ENCODE data around the gene ZFHX3. TPM values are rescaled to one million over a fixed set of nuclear protein-coding genes. Genes with fewer than 3 reads are reported as not detected.

ZFHX3 gene
- polyA plus RNA-seq, 1 donor from 2014 or later = 26.4 TPM

GRCh38 chr16:73014768-73015167 lies 33.2 kb downstream of the ZFHX3 start:
- H2AFZ ChIP-seq (ENCODE audit: low read depth, low read length) = no peak overlapping the region
- H3K27me3 ChIP-seq (ENCODE audit: insufficient read depth, low read depth, low read length) = no peaks in the 10 kb centered on the region
- no peaks in the 10 kb centered on the region for H3K9me3 ChIP-seq (ENCODE audit: low read length)
- H3K79me2 ChIP-seq (replicated peaks; ENCODE audit: insufficient read depth, low read length) = peaks cover 96% of the 10 kb centered on the region
- no peak overlapping the region for H3K27ac ChIP-seq (ENCODE audit: low read length)
- no peak overlapping the region for H3K4me3 ChIP-seq (ENCODE audit: low read length)
- no peaks in the 10 kb centered on the region for H3F3A ChIP-seq (ENCODE audit: insufficient read depth, low read length, poor library complexity, severe bottlenecking)
- no peaks in the 10 kb centered on the region for H3K36me3 ChIP-seq (ENCODE audit: insufficient read depth, low read length)
- no peak overlapping the region for H3K4me2 ChIP-seq (ENCODE audit: low read length)
- H4K20me1 ChIP-seq (ENCODE audit: insufficient read depth) = peaks cover 84% of the 10 kb centered on the region
- H3K9me2 ChIP-seq (ENCODE audit: insufficient read depth, low read length) = no peaks in the 10 kb centered on the region
- no peak for TF ChIP-seq EP300 (conservative IDR thresholded peaks at IDR 0.05; ENCODE audit: poor library complexity, severe bottlenecking)
- no peak for TF ChIP-seq SMC3 (conservative IDR thresholded peaks at IDR 0.05; ENCODE audit: poor library complexity)
- no peak for TF ChIP-seq MXI1 (conservative IDR thresholded peaks at IDR 0.05; ENCODE audit: poor library complexity, severe bottlenecking)
- TF ChIP-seq, protein P1, sequence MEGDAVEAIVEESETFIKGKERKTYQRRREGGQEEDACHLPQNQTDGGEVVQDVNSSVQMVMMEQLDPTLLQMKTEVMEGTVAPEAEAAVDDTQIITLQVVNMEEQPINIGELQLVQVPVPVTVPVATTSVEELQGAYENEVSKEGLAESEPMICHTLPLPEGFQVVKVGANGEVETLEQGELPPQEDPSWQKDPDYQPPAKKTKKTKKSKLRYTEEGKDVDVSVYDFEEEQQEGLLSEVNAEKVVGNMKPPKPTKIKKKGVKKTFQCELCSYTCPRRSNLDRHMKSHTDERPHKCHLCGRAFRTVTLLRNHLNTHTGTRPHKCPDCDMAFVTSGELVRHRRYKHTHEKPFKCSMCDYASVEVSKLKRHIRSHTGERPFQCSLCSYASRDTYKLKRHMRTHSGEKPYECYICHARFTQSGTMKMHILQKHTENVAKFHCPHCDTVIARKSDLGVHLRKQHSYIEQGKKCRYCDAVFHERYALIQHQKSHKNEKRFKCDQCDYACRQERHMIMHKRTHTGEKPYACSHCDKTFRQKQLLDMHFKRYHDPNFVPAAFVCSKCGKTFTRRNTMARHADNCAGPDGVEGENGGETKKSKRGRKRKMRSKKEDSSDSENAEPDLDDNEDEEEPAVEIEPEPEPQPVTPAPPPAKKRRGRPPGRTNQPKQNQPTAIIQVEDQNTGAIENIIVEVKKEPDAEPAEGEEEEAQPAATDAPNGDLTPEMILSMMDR (IDR thresholded peaks at IDR 0.05; ENCODE audit: poor library complexity, severe bottlenecking) = no peak
- TF ChIP-seq REST (IDR thresholded peaks at IDR 0.05; ENCODE audit: borderline replicate concordance) = no peak
- no peak for TF ChIP-seq RAD21 (conservative IDR thresholded peaks at IDR 0.05)
- no peak for TF ChIP-seq TAF1 (IDR thresholded peaks at IDR 0.05; ENCODE audit: low read depth)
- no peak for TF ChIP-seq POLR2AphosphoS5 (IDR thresholded peaks at IDR 0.05)
- TF ChIP-seq EZH2 (IDR thresholded peaks at IDR 0.05; ENCODE audit: borderline replicate concordance, insufficient read depth, low read length, poor library complexity, severe bottlenecking) = no peak
- no peak overlapping the region for H3K9ac ChIP-seq (ENCODE audit: low read length)

GRCh38 chr16:73013974-73014373 lies 34.0 kb downstream of the ZFHX3 start:
- Histone ChIP-seq H3F3A (ENCODE audit: insufficient read depth, low read length, poor library complexity, severe bottlenecking) (no peaks in the 10 kb centered on the region), H3K9me2 (ENCODE audit: insufficient read depth, low read length) (no peaks in the 10 kb centered on the region), H3K9ac (ENCODE audit: low read length) (no peak overlapping the region), H4K20me1 (ENCODE audit: insufficient read depth) (peaks cover 83% of the 10 kb centered on the region), H3K4me2 (ENCODE audit: low read length) (no peak overlapping the region), H3K27me3 (ENCODE audit: insufficient read depth, low read depth, low read length) (no peaks in the 10 kb centered on the region), H3K9me3 (ENCODE audit: low read length) (no peaks in the 10 kb centered on the region), H3K27ac (ENCODE audit: low read length) (no peak overlapping the region), H3K4me3 (ENCODE audit: low read length) (no peak overlapping the region), H3K79me2 (replicated peaks; ENCODE audit: insufficient read depth, low read length) (peaks cover 96% of the 10 kb centered on the region), H3K36me3 (ENCODE audit: insufficient read depth, low read length) (no peaks in the 10 kb centered on the region), H2AFZ (ENCODE audit: low read depth, low read length) (no peak overlapping the region)
- TF ChIP-seq EP300 (conservative IDR thresholded peaks at IDR 0.05; ENCODE audit: poor library complexity, severe bottlenecking) (no peak), POLR2AphosphoS5 (IDR thresholded peaks at IDR 0.05) (no peak), SMC3 (conservative IDR thresholded peaks at IDR 0.05; ENCODE audit: poor library complexity) (no peak), MXI1 (conservative IDR thresholded peaks at IDR 0.05; ENCODE audit: poor library complexity, severe bottlenecking) (no peak), EZH2 (IDR thresholded peaks at IDR 0.05; ENCODE audit: borderline replicate concordance, insufficient read depth, low read length, poor library complexity, severe bottlenecking) (no peak), TAF1 (IDR thresholded peaks at IDR 0.05; ENCODE audit: low read depth) (no peak), RAD21 (conservative IDR thresholded peaks at IDR 0.05) (no peak), REST (IDR thresholded peaks at IDR 0.05; ENCODE audit: borderline replicate concordance) (no peak)
- TF ChIP-seq, protein P1 (IDR thresholded peaks at IDR 0.05; ENCODE audit: poor library complexity, severe bottlenecking) = no peak

Data from neural cell (in vitro differentiated cells).